Mammary epithelial cell (primary cell): Measurements from ENCODE around the gene STAC.

Experiments used
- EZH2 ChIP-seq: IDR thresholded peaks from 2 replicates; pipeline ENCODE4 v1.6.1; 2012; ENCODE audit warnings: low read length, inconsistent platforms, borderline replicate concordance
- TF ChIP-seq, protein P1 (sequence below), 2 donors: IDR thresholded peaks in 1 of 2; conservative IDR thresholded peaks in 1 of 2; 2 replicates each; pipeline ENCODE4 v1.5.1; 2011 to 2012; ENCODE audit warnings: inconsistent platforms in 2 of 2, low read length in 2 of 2, mild to moderate bottlenecking in 2 of 2, control low read depth in 1 of 2, low read depth in 1 of 2; ENCODE audit not compliant: insufficient read depth in 1 of 2; ENCODE audit errors: extremely low read depth in 1 of 2

GRCh38 chr3:36597422-36597821 is 217.1 kb downstream of the STAC start:
- TF ChIP-seq, protein P1, sequence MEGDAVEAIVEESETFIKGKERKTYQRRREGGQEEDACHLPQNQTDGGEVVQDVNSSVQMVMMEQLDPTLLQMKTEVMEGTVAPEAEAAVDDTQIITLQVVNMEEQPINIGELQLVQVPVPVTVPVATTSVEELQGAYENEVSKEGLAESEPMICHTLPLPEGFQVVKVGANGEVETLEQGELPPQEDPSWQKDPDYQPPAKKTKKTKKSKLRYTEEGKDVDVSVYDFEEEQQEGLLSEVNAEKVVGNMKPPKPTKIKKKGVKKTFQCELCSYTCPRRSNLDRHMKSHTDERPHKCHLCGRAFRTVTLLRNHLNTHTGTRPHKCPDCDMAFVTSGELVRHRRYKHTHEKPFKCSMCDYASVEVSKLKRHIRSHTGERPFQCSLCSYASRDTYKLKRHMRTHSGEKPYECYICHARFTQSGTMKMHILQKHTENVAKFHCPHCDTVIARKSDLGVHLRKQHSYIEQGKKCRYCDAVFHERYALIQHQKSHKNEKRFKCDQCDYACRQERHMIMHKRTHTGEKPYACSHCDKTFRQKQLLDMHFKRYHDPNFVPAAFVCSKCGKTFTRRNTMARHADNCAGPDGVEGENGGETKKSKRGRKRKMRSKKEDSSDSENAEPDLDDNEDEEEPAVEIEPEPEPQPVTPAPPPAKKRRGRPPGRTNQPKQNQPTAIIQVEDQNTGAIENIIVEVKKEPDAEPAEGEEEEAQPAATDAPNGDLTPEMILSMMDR (conservative IDR thresholded peaks at IDR 0.05 in 1 of 2, IDR thresholded peaks at IDR 0.05 in 1 of 2; ENCODE audit: extremely low read depth in 1 of 2, insufficient read depth in 1 of 2, low read depth in 1 of 2, low read length in 2 of 2), result no peak
- TF ChIP-seq EZH2, result no peak
